HS-5 (cell line): ENCODE data around the gene ANTKMT.
"Not testable (repeated sequence)": the region's sequence is repeated elsewhere in the genome, so short reads cannot be mapped to it uniquely, and the experiment has no call there.

Experiments used
- DNase-seq: peaks from one replicate; pipeline ENCODE4 v3.0.0-alpha.2; 2012; ENCODE audit warnings: low read depth

Gene ANTKMT

DNA sequence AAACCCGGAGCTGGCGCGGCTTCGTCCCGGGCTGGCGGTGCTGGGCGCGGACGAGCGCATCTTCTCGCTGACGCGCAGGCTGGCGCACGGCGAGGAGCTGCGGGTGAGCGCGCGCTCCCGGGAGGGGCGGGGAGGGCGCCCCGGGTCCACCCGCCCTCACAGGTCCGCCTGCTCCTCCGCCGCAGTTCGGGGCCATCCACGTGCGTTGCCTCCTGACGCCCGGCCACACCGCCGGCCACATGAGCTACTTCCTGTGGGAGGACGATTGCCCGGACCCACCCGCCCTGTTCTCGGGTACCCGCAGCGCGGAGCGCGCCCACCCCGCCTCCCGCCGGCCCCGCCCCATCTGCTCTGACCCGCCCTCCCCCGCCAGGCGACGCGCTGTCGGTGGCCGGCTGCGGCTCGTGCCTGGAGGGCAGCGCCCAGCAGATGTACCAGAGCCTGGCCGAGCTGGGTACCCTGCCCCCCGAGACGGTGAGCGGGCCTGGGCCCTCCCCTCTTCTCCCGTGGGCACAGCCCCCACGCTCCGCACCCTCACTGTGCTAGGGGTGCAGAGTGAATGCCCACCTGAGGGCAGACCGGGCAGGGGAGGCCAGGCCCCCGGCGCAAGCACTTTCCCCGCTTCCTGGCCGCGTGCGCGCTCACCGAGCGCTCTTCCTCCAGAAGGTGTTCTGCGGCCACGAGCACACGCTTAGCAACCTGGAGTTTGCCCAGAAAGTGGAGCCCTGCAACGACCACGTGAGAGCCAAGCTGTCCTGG is 7.4 kb downstream of the ANTKMT start:
- DNase-seq, result no peak

DNA sequence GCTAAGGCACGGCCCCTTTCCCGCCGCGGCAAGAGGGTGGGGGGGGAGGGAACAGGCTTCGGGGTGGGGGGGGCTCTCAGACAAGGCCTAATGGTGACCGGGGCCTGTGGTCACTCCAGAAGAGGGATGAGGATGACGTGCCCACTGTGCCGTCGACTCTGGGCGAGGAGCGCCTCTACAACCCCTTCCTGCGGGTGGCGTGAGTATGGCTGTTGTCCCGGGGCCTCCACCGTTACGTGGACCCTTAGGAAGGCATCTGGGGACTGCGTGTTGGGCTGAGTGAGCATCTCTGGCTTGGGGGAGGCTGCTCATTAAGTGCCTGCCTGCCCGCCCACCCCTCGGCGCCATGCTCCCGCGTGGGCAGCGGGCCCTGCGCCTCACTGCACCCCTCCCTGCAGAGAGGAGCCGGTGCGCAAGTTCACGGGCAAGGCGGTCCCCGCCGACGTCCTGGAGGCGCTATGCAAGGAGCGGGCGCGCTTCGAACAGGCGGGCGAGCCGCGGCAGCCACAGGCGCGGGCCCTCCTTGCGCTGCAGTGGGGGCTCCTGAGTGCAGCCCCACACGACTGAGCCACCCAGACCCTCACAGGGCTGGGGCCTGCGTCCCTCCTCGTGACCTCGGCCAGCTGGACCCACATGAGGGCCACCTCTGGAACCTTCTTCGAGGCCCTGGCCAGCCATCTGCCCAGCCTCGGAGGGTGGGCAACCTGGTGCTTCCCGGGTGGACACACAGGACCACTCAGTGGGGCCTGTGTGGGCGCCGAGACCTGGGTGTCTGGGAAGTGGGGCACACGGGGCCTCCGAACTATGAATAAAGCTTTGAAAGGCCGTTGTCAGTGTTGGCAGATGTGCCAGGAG is 8.2 kb downstream of the ANTKMT start:
- no peak for DNase-seq

DNA sequence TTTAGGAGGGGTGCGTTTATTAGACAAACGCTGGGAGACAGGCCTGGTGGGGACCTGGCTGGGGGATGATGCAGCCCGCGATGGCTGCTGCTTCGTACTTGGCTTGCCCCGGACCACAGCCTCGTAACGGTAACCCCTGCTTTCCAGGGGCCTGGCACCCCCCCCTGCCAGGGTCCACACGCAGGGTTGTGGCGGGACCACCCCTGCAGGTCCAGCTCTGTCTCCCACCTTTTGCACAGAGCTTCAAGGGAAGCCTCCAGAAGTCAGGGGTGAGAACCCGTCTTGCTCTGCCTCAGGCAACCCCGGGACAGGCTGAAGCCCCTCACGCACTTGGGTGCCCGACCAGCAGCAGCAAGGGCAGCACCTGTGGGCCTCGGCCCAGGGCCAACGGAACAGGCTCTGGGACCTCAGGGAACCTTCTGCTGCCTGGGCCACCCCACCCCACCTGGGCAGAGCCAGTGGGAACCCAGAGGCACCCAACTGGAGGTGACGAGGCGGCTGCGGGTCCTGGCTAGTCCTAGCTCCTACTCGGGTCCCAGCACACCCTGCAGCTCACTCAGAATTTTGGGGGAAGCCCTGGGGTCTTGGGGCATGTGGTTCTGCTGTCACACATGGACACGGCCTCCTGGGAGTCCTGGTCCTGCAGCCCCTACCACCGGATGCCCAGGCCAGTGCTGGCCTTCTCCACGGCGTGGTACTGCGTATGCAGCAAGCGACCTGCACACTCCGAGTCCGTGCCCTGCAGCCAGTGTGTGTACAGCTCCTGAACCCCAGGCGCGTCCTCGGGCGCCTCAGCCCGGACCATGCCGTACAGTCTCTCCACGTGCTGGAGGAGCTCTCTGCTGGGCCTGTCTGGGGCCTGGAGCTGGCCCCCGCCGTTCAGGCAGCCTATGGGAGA is 9.1 kb downstream of the ANTKMT start:
- no peak for DNase-seq

DNA sequence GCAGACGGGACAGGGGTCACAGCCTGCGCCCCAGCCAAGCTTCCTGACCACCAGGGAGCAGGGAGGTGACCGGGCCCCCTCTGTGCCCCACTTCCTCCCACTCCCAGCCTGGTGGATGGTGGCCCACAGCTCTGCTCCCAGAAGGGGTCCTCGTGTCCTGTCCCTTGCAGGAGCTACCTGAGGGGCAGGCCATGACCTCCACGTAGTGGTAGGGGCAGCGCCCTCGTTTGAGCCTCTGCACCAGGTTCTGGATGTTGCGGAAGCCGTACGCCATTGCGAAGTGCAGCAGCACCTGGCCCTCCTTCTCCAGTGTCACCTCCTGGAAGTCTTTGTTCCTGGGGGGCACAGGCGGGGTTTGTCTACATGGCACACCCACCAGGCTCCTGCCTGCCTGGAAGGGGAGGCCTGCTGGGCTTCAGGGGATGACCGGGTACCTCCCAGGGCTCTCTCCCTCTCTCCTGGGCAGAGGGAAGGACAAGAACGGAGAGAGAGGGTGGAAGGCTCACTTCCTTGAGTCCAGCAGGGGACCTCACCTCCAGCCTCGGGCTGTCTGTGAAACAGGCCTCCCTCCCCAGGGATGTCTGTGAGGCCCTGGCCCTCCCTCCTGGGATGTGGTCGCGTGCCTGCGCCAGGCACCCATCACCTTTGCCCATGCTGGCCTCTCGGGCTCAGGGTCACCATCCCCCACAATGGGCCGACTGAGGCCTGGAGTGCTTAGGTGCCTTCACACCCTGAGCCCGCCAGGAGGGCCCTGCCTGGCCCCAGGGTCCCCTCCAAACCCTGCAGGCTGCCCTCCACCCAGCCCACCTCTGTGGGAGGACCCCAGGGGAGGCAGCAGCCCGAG is 9.9 kb downstream of the ANTKMT start:
- no peak for DNase-seq

DNA sequence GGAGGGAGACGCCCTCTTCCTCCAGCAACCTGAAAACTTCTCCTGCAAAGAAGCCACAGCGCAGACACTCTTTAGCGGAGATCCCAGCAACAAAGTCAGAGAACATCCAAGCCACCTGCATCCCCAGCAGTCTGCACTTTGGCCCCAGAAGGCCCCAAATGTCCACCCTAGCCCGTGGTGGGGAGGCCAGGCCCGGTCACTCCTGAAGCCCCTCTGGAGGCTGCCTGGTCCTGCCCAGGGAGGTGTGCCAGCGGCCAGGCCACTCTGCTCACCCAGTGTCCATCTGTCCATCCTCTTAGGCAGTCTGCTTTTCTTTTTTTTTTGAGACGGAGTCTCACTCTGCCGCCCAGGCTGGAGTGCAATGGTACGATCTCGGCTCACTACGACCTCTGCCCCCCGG is 11.4 kb downstream of the ANTKMT start:
- DNase-seq, result no peak

DNA sequence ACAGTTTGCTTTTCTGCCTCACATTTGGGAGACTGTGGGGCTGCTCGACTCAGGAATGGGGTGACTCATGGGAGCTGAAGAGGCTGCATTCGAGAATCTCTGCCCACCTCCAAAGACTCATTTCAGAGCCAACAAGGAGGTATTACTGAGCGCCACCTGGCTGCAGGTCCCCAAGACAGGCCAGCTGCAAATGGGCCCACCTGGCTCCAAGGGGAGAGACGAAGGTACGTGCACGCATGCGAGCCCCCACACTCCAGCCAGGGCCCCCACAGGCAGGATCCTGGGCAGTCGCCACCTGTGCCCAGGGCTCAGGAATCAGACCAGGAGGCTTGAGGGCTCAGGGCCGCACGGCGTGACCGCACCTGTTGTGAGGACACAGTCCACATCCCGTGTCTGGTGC is 12.0 kb downstream of the ANTKMT start:
- no peak for DNase-seq

DNA sequence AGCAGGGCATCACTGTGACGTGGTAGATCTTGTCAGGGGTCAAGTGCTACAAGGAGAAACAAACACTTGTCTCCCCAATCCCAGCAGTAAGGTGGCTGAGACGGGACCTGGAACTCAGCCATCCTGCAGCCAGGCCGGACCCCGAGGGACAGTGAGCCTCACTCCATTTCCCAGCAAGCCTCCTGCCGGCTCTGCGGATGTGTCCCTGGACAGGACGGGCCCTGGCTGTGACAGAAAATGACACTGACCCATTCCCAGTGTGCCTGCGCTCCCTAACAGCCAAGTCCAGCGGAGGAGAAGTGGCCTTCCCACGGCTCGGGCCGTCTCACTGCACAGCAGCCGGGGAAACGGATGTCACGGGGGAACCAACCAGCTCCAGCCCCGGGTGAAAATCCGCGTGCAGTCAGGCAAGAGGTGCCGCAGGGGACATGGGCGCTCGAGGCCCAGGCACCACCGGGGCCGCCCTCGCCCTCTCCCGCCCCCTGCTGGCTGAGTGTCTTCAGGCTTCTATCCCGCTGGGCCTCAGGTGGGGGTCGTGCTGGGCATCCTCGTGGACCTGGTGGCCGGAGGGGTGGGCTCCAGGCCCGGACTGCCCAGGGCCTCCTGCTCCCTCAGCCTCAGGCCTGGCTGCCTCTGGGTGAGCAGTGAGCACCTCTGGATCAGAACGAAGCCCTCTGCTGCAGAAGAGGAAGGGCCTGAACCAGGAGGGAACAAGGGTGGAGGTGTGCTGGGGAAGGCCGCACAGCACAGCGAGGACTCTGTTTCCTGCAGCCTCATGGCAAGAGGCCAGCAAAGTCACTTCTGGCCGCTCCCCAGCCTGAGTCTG is 12.6 kb downstream of the ANTKMT start:
- DNase-seq, result no peak

DNA sequence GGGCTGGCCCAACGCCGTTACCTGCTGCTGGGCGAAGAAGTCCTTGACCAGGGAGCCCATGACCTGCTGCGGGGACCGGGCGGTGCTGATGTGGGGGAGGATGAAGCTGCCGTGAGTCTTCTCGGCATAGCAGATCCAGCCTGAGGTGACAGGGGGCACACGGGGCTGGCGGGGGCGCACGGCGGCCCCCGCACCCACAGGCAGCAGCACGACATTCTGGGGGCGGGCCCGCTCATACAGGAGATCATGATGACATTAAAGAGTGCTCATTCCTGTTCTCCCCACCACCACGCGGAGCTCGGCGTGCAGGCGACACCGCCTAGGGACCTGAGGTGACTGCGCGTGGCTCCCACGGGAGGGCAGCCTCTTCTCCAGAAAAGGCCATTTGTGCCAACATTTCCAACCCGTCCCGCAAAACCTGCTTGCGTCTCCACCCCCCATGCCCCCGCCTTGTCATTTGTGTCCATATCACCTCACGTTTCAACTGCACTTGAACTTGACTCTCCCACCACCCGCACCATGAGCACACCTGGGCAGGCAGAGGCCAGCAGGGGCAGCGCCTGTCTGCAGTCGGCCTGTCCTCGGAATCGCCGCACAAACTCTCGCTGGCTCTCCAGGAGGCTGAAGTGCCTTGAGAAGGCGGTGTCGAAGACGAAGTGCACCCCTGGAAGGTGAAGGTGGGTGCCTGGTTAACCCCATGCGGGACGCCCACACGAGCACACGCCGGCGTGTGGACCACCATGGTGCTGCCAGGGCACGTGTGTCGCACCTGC is 13.4 kb downstream of the ANTKMT start:
- no peak for DNase-seq

DNA sequence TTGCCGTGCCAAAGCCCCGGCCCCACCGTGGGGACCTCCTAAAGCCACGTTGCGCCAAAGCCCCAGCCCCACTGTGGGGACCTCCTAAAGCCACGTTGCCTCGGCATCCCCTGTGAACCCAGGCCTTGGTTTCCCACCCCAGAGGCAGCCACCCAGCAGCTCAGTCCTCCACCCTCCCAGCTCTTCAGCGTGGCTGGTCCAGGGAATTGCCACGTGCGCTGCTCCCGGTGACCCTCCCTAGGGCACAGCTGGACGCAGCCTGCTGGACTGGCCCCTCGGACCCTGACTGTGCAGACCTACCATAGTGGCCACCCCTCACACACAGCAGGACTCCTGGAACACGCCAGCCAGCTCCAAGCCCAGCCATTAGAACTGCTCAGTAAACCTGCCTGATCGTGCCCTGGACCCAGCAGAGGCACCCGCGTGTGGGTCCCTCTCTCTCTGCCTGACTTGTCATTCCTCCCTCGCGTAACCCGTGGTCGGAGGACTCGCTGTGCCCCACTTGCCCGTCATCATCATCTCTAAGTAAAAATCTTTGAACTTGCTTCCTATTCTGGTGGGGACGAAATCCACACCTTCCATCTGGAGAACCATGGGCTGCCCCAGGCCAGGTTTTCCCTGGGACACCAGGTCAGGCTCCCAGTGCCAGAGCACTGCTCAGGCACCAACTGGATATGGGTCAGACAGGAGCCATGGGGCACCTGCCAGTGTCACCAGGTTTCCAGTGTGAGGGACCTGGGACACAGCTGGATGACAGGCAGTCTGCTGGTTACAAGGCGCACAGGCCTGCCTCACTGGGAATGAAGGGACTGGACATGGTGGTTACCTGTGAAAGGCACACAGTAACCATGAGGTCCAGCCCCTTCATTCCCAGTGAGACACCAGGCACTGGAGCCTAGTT is 14.3 kb downstream of the ANTKMT start:
- DNase-seq, result no peak

DNA sequence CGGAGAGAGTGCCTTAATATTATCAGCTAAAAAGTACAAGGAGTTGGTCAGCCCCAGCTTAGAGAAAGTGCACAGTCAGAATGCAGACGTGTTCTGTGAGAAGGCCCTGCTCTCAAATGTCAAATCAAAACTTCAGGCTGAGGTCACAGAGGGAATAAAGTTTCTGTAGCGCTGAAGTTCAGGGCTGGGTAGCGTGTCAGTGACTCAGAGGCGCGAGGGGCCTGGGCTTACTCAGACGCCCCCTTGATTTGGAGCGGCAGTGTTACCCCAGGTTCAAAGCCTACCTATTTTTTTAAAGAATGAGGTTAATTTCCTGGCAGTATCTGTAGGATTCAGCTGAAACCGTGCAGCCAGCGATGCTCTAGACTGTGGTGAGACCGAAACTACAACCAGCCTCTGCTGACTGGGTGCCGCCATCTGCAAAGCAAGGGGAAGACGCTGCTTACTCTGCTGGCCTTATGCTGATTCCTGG is 15.1 kb downstream of the ANTKMT start:
- DNase-seq, result no peak

DNA sequence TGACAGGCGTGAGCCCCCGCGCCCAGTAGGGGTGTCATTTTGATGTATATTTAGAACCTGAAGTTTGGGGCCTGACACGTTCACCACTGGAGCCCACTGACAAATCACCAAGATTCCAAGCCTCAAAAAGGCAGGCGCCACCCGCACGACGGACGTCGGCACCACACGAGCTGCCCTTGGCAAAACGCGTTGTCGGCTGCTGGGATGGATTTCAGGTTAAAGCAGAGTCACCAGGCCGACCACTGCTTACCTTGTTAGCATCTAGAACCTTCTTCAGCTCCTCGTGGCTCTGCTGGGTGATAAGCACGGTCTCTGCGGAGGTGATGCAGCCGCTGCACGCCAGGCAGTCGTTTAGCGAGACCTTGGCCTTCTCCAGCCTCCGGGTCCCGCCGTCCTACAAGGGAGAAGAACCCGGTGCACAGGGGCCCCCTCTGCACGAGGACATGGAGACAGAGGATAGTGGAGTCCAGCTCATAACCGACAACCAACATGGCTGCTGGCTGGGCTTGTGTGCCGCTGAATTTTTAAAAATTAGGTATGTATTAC is 16.1 kb downstream of the ANTKMT start:
- no peak for DNase-seq

DNA sequence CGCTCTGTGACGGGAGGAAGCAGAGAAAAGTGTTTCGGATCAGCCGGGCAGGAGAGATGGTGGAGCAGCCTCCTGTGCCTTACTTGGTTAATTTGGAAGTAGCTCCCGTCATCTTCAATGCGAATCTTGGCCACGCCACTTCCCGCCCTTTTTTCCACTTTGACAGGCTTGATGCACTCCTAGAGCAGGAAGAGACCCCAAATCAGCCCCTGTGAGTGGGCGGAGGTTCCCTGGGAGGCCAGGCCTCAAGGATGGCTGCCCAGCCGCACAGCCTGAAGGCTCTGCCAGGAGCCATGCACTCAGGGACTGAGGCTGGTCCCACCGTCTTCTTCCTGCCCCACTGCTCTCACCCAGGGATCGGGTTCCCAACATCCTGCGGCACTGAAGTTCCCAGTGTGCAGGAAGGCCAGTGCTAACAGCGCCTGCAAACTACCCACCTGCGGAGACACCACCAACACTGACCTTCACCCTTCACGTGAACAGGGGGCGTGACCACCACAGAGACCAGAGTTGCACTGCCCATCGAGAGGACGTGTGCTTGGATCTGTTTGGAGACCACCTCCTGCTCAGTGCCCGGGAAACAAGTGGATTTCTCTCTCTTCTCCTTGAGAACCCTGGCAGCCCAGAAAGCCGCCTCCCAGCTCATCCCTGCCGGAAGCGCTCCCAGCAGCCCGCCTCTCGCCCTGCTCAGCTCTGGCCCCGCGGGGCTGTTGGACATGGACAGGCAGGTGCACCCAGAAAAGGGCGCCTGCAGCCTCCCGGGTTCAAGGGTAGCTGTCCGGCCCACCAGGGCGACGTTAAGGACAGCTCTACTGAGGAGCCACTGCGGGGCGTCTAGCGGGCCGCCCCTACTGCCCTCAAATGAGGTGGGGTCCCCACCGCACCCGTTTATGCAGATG is 18.9 kb downstream of the ANTKMT start:
- no peak for DNase-seq

DNA sequence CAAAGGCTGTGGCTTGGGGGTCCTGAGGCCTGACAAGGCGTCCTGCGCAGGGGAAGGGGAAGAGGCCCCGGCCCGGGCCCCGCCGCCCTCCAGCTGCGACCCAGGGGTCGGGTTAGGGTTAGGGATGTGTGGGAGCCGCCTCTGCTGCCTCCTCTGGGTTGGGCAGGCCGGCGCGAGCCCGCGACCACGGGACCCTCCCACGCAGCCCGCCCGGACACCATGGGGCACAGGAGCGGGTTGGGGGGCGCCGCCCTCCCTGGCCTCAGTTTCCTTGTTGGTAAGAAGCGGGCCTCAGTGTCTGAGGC is 19.5 kb downstream of the ANTKMT start:
- no peak for DNase-seq

DNA sequence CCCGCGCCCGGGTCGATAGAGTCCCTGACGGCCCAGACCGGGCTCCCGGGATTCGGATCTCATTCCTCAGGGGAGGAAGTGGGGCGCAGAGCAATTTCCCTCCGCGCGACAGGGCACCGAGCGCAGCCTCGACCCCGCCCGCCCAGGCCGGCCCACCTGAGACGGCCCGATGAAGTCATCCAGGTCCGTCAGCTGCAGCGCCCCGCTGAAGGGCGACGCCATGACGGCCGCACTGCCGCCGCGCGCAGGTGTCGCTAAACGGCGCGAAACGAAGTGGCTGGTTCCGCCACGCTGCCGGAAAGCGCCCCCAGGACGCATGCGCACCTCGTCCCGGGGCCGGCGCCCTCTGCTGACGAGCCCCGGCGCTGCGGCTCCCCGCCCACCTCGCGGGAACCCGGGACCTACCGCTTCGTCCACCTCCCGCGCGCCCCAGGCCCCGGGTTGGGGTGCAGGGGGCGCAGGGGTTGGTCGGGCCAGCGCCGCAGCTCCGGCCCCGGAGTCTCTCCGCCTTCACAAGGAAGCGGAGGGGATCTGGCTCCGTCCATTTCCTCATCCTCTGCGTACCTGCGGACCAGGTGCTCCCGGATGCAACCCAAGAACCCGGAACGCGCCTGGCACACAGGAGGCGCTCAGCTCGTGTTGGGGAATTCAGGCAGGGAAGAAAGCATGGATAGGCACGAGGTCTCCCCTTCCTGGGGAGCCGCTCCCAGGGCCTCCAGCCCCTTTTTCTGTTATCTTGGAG is 20.0 kb downstream of the ANTKMT start, which contains the start of gene CIAO3:
Gene CIAO3, minus strand, starts transcription at position 234 of the 742 bp plus-strand sequence. Its CDS starts 12 bp downstream, at position 222.
- no peak for DNase-seq

DNA sequence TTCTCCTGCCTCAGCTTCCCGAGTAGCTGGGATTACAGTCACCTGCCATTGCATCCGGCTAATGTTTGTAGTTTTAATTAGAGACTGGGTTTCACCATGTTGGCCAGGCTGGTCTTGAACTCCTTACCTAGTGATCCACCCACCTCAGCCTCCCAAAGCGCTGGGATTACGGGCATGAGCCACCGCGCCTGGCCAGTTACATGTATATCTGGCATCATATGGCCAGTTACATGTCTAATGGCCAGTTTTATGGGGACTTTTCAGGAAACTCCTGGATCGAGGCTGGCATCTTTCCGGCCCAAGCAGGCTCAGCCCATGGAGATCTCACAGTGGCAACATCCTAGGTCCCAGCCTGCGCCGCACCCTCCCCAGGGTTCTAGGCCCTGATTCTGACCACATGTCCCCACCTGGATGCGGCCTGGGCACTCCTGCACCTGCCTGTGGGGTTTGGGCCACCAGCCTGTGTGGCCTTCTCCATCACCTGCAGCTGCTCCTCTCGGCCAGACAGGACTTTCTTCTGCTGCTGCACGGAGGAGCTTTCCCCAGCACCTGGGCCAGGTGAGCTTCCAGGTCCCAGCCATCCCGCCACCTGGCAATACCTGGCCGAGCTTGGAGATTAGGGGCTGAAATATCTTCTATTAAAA is 21.2 kb downstream of the ANTKMT start:
- no peak for DNase-seq

DNA sequence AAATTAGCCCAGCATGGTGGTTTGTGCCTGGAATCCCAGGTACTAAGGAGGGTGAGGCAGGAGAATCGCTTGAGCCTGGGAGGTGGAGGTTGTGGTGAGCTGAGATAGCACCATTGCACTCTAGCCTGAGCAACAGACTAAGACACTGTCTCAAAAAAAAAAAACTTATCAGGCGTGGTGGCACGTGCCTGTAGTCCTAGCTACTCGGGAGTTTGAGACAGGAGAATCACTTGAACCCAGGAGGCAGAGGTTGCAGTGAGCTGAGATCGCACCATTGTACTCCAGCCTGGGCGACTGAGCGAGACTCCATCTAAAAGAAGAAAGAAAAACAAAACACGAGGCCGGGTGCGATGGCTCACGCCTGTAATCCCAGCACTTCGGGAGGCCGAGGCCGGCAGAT is 21.9 kb downstream of the ANTKMT start:
- not testable (repeated sequence) for DNase-seq
